MV-4-11 (cell line): ENCODE measurements around the gene ERO1B.

Source experiments
- DNase-seq: peaks from one replicate; lab custom pipeline; 2025; lab: John Stamatoyannopoulos, UW

Gene ERO1B

DNA sequence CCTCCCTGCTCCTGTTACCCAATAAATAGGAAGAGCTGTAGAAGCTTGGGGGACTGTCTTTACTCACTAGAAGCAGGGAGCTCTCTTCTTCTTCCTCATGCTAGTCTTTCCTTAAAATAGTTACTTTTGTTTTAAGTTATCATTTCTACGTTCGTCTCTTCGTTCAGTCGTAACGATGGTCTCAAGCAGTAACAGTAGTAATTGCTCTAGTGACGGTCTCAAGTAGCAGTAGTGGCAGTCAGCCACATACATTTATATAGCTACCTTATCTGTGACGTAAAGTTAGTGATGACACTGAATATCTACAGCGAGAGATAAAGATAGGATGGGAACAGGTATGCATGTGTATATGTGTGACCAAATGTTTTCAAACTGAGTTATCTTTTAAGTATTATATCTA lies 15.4 kb upstream of the ERO1B start:
- no peak for DNase-seq

DNA sequence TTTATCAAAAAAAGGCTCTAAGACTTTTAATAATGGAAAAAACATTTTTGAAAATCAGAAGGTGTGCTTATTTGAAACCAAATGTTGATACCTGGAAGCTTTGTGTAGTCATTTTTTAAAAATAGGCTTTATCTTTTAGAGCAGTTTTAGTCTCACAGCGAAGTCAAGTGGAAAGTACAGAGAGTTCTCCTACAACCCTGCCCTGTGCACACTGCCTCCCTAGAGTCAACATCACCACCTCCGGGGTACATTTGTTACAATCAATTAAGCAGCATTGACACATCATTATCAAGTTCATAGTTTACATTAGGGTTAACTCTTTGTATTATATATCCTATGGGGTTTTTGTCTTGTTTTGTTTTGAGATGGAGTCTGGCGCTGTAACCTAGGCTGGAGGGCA lies 10.7 kb upstream of the ERO1B start:
- no peak for DNase-seq

DNA sequence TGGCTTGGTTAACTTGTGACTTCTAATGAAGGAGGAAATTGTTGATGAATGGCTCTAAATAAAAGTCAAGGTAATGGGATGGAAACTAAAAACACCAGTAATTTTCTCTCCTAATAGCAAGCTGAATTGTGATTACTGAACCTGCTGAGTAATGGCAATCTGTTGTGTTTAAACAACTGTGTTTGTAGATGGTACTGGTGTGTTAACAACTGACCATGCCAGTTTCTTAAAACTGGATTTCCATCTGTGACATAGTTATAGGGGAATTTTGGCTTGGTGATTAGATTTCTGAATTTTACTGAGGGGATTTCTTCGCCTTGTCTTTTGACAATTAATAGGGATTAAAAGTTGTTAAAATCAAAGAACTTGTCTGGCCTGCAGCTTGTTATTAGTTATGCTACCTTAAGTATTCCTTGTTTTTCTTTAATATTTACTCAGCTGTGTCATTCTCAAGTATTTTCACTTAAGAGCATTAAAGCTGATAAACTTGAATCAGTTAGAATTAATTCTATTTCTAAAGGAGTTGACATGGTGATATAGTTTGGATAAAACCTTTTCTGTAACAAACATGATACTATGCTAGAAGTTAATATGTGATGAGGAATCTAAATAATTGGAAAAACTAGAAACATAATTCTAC lies 7.9 kb upstream of the ERO1B start:
- no peak for DNase-seq

DNA sequence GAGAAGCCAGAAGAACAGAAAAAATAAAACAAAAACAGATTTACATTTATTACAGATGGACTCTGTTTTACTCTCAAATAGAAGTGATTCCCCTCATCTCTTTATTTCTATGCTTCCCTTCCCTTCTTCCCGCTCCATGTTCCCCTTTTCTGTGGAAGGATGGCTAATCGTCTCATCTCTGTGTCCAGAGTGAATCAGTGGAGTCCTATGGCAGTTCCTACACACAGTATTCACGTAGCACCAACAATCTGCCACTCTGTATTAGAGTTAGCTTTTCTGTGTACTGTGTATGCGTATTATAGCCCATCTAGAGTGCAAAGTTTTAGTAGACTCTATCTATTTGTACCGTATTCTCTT lies 6.8 kb upstream of the ERO1B start:
- DNase-seq: no peak

DNA sequence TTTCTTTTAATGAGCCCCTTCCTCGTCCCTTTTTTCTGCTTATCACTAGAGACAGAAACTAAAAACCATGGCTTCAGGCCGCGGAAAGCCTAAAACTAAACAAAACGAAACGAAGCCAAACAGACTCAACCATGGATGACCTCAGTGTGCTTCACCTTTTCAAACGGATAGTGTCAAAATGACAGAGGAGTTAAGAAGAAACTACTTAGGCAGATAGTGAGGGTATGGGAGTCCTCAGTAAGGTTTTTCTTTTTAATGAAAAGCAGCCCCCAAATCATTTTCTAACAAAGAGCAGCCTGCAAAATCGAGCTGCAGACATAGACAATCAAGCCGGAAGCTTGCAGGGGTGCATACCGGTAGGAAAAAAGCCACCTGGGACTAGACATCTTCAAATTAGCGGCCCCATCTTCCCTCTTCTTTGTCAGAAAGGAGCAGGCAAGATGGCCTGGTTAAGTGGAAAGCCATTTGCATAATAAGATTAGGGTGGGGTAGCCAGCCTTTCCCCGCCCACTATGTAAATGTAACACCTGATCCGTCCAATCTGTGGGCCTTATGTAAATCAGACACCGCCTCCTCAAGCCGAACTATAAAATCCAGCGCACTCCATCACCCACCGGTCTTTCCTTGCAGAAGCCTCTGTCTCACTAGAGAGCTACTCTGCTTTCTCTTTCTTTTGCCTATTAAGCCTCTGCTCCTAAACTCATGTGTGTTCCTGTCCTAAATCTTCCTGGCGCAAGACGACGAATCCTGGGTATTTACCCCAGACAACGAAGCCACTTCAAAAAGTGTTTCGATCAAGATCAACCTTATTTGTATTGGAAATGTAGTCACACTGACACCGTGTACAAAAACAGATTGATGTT lies 6.2 kb upstream of the ERO1B start:
- DNase-seq: no peak

DNA sequence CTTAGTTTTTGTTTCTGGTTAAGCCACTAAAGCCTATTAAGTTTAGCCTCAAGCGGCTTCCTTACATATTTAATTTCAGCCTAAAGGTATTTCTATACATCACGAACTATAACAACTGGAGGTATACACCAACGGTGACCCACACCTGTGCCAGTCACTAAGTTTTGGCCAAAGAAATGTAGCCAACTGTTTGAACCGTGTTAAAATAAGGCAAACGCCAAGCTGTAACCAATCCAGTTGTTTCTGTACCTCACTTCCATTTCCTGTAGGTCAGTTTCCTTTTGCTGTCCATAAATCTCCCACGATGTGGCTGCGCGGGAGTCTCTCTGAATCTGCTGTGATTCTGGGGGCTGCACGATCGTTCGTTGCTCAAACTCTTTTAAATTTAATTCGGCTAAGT lies 5.6 kb upstream of the ERO1B start:
- no peak for DNase-seq

DNA sequence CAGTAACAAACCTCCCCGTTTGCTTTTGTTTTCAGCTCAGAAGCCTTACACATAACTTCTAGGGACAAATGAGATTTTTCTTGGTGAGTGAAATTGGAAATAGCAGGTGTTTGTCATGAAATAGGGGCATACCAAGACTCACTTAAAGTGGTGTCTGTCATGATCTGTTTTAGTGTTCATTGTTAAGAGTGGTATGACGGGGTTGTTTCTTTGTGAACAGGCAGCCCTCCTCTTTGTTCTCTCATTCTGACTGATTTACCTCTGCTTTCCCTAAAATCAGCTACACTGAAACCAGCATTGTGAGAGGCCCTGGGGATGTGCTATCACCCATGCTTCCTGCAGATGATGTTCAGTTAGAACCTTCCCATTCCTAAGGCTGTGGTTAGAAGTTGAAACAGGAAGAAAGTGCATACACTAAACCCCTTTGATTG lies 2.5 kb upstream of the ERO1B start:
- peak; percentile 85 for DNase-seq

DNA sequence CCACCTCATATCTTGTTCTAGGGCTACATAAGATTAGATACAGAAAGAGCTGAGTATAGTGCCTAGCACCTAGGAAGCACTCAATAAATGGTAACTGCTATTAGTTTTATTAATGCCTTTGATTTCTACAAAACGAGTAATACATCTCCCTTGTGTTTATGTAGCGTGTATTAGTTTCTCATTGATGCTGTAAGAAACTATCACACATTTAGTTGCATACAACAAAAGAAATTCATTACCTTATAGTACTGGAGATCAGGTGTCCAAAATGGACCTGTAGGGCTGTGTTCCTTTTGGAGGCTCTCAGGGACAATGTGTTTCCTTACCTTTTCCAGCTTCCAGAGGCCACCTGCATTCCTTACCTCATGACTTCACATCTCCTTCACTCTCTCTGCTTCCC lies 961 bp upstream of the ERO1B start:
- DNase-seq: no peak

DNA sequence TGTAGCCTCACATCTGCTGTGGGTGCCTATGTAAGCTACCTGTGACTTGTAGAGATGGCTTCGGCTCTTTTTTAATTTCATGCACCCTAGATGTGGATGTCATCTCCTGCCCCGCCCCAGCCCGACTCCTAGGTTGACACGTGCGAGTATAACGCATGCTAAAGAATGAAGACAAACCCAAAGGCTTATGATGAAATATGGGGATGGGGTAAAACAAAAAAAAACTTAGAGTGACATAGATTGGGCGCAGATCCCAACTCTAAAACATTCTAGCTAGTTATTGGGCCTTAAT lies 613 bp upstream of the ERO1B start:
- peak; percentile 24 for DNase-seq

DNA sequence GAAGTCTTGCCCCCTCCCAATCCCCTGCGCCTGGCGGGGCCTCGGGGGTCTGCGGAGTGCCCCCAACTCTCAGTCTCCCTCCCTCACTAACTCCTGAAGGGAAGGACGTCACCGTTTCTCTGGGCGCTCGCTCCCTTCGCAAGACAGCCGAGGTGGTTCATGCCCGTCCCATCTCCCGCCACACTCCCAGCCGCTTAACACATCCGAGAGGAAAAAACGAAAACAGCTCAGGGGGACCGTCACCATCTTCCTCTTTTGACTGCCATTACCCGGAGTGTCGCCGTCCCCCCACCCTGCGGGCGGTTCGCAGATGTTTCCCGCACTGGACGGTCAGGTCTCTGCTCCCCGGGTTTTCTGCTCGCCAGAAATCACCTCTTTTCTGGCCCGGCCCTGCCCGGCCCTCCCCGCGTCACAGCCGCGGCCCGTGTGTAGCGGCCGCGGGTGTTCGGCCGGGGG lies 532 bp downstream of the ERO1B start:
- DNase-seq: peak; percentile 41

DNA sequence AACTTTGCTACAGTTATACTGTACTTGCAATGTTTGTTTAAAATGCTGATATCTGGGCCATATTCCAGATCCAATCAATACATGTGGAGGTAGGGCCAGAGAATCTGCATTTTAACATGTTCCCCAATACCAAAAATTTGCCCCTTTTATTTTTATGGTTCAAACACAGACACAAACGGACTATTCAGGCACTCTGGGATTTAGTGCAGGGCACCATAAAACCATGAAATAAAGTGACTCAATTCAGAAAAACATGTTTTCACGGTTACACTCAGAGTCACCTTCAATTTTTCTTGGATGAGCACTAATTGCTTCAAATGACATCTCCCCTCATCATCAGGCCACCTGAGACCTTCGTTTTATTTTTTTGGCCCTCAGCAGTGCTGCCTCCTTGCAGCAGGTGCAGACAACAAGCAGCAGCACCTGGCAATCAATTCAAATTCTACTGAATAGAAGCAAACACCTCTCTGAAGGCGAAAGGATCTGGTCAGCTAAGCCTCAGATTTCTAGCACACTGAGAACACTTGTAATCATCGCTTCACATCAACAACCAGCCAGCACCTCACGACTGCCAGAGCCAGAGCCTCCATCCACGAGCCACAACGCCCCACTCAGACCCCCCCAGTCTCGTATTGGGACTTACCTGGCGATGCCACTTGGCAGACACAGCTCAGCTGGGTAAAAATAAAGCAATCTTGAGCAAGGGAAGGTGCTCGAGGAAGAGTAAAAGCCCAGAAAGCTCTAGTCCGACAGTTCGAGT lies 1.1 kb downstream of the ERO1B start:
- no peak for DNase-seq

DNA sequence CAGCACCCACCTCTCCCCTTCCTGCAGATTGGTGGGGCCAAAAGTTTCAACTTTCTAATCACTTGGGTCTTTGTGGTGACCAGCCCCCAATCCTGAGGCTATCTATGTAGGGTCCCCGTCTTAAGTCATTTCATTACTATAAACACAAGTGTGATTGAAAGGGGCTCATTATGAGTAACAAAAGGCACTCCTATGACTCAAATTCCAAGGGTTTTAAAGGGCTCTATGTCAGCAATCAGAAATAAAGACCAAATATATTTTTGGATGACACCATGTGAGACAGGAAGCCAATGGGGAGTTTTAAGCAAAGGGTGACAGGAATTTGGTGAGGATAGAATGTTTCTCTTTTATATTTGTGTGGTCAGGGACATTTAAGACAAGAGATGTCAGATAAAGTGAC lies 6.2 kb downstream of the ERO1B start:
- no peak for DNase-seq

DNA sequence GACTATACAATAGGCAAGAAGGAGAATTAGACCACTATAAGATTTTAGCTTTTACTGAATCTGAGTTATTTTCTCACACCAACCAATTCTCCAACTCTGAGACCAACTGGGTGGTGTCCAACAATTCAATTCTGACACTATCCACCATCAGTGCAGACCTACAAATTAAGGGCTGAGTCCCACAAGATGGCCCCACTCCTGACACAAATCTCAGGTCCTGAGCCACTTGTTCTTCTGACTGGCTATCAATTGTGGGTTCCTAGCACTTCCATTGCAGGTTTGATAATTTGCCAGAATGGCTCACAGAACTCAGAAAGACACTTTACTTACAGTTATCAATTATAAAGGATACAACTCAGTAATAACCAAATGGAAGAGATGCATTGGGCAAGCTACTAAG lies 6.7 kb downstream of the ERO1B start:
- DNase-seq: no peak

DNA sequence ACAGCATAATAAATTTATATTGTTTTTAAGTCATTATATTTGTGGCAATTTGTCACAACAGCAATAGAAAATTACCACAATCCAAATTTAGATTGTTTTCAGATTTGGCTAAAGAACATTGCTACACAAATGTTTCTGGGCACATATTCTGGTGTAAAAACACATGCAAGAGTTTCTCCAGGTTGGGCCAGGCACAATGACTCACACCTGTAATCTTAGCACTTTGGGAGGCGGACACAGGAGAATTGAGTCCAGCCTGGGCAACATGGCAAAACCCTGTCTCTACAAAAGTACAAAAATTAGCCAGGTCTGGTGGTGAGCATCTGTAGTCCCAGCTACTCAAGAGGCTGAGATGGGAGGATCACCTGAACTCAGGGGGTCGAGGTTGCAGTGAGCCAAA lies 8.4 kb downstream of the ERO1B start:
- DNase-seq: no peak

DNA sequence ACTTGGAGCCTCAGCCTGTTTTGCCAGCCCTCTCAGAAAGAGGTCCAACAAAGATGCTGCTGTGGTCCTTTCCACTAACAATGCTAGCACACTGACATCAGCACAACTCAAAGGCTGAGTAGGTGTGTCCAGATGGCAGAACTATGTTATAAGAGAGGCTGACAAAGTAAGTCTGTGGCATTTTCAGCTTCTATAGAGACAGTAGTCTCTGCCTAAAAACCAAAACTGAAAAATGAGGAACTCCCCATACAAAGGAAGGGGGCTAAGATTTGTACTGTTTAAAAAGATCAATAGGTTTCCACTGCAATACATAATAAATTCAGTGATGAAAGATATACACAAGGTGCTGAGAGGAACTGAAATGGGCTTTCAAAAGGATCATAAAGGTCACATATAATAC lies 12.3 kb downstream of the ERO1B start:
- DNase-seq: peak; percentile 33

DNA sequence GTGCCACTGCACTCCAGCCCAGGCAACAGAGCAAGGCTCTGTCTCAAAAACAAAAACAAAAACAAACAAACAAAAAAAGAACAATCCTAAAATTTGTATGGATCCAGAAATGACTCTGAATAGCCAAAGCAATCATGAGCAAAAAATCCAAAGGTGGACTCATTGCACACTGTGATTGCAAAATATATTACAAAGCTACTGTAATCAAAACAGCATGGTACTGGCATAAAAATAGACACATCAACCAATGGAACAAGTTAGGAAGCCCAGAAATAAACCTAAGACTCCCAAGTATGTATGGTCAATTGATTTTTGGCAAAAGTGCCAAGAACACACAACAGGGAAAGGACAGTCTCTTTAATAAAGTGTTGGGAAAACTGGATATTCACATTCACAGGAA lies 19.9 kb downstream of the ERO1B start:
- DNase-seq: no peak

DNA sequence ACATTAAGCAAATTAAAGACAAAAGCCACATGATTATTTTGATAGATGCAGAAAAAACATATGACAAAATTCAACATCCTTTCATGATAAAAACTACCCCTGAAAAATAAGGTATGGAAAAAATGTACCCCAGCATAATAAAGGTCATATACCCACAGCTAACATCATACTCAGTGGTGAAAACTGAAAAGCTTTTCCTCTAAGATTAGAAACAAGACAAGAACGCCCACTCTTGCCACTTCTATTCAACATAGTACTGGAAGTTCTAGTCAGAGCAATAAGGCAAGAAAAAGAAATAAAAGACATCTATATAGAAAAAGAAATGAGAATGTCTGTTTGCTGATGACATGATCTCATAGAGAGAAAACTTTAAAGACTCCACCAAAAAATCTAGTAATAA lies 20.7 kb downstream of the ERO1B start:
- DNase-seq: no peak

DNA sequence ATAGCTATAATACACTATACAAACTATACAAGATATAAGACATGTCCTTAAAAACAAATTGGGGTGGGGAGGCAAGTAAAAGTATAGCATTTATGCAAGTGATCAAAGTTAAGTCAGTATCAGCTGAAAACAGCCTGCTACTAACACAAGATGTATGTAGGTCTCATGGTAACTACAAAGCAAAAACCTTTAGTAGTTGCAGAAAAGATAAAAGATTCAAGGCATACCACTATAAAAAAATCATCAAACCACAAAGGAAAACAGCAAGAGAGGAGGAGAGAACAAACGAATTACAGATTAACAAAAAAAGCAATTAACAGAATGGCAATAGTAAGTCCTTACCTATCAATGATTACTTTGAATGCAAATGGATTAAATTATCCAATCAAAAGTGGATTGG lies 22.7 kb downstream of the ERO1B start:
- DNase-seq: no peak

DNA sequence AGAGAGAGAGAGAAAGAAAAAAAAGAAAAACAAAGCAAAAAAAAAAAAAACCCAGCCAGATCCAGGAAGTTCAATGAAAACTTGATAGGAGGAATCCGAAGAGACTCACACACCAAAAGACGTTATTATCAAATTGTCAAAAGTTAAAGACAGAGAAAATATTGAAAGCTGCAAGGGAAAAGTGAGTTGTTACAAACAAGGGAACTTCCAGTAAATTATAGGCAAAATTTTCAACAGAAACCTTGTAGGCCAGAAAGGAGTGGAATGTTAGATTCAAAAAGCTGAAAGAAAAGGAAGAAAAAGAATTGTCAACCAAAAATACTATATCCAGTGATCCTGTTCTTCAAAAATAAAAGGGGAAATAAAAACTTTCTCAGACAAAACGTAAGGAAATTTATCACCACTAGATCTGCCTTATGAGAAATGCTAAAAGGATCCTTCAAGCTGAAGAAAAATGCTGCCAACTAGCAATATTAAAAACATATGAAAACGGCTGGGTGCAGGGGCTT lies 23.6 kb downstream of the ERO1B start:
- no peak for DNase-seq

DNA sequence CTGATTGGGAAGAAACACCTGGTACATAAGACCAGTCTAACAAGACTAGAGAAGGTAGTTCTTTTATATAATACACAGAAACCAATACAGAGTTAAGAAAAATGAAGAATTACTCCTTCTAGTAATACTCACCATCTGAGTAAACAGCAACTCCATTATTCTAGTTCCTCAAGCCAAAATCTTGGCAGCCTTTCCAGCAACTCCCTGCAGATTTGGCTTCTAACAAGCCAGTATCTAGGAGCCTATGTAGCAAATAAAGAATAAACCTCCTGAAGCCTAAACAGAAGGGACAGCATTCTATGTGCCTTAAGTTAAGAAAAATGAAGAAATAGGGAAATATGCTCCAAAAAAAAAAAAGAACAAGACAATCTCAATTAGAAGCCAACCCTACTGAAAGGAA lies 24.5 kb downstream of the ERO1B start:
- no peak for DNase-seq

DNA sequence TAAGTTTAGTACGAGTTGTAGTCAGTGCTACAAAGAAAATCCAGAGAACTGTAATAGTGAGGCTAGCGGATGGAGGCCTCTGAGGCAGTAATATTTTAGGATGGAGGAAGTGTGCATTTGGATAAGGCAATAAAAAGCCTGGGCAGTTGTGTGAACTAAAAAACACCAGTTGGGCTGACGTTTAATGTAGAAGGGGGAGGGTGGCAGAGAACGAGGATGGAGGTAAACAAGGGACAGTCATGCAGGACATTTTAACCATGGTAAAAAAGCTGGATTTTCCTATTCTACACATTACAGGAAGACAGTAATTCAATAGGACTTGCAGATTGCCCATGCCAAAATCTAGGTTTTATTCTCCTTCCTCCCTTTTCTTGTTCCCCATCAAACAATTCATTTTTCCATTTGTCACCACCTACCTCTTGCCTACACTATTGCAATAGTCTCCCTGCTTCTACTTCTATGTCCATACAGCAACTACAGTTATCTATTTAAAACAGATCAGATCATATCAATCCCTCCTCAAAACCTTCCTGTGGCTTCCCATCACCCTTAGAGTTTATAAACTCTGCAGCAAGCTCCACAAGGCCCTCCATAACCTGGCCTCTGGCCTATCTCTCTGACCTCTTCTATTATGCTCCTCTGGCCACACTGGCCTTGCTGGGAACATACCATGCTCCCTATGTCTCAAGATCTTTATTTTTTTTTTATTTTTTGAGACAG lies 27.7 kb downstream of the ERO1B start:
- DNase-seq: peak; percentile 14

DNA sequence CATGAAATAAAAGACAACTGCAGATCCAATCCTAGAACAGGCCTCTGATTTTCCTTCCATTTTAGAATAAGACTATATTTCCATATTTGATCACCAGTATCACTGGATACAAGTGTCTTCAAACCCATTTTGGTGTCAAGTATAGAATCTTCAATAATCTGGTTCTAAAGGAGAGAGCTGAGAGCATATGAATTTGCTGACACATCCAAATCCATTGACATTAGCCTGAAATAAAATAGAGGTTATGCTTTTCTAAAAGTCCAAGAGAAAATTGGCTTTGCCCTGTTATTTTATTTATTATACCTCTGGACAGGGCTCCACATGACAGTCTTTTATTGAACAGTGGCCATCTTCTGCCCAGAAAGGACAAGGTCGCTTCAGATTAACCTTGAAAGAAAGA lies 28.6 kb downstream of the ERO1B start:
- DNase-seq: no peak
